ENCODE measurements around the gene FBXL7.

The FBXL7 gene

GRCh38 chr5:15727375-15727774 lies 227.4 kb downstream of the FBXL7 start:
- no peak for DNase-seq

- no peak for DNase-seq
Measured at GRCh38 chr5:15728811-15729210, 228.8 kb downstream of the FBXL7 start.

GRCh38 chr5:15731699-15732098 lies 231.7 kb downstream of the FBXL7 start:
- DNase-seq = no peak

GRCh38 chr5:15734058-15734457 lies 234.1 kb downstream of the FBXL7 start:
- DNase-seq = no peak

- no peak for DNase-seq
Measured at GRCh38 chr5:15737036-15737821, 237.2 kb downstream of the FBXL7 start.

- no peak for DNase-seq
Measured at GRCh38 chr5:15737871-15738664, 238.1 kb downstream of the FBXL7 start.

- DNase-seq = no peak
Measured at GRCh38 chr5:15740383-15740782, 240.4 kb downstream of the FBXL7 start.

GRCh38 chr5:15741591-15741990 lies 241.6 kb downstream of the FBXL7 start:
- no peak for DNase-seq

GRCh38 chr5:15746833-15747232 lies 246.9 kb downstream of the FBXL7 start:
- no peak for DNase-seq

- no peak for DNase-seq
Measured at GRCh38 chr5:15748266-15748665, 248.3 kb downstream of the FBXL7 start.

- DNase-seq = no peak
Measured at GRCh38 chr5:15752663-15753285, 252.8 kb downstream of the FBXL7 start.

GRCh38 chr5:15753752-15754151 lies 253.8 kb downstream of the FBXL7 start:
- no peak for DNase-seq

GRCh38 chr5:15757103-15757502 lies 257.1 kb downstream of the FBXL7 start:
- no peak for DNase-seq

- DNase-seq = no peak
Measured at GRCh38 chr5:15757619-15758018, 257.6 kb downstream of the FBXL7 start.

- no peak for DNase-seq
Measured at GRCh38 chr5:15762668-15763067, 262.7 kb downstream of the FBXL7 start.

- no peak for DNase-seq
Measured at GRCh38 chr5:15763754-15764153, 263.8 kb downstream of the FBXL7 start.

GRCh38 chr5:15768936-15769335 lies 269.0 kb downstream of the FBXL7 start:
- DNase-seq = no peak

- DNase-seq = no peak
Measured at GRCh38 chr5:15772131-15772530, 272.2 kb downstream of the FBXL7 start.

- DNase-seq = no peak
Measured at GRCh38 chr5:15774632-15775031, 274.7 kb downstream of the FBXL7 start.

- DNase-seq = no peak
Measured at GRCh38 chr5:15776346-15776745, 276.4 kb downstream of the FBXL7 start.

- DNase-seq = no peak
Measured at GRCh38 chr5:15783734-15784133, 283.8 kb downstream of the FBXL7 start.

GRCh38 chr5:15785531-15785981 lies 285.6 kb downstream of the FBXL7 start:
- DNase-seq = no peak

GRCh38 chr5:15786326-15786725 lies 286.3 kb downstream of the FBXL7 start:
- DNase-seq = no peak

- no peak for DNase-seq
Measured at GRCh38 chr5:15786884-15787283, 286.9 kb downstream of the FBXL7 start.
